Lower leg skin (tissue), 4 donors: ENCODE data around the gene CFD. TPM values are rescaled to one million over a fixed set of nuclear protein-coding genes. Genes with fewer than 3 reads are reported as not detected.
A peak's percentile ranks its signal among the peaks of the same experiment; 100 is the strongest.

Experiments used
- DNase-seq, 2 donors: peaks; one replicate each; pipeline ENCODE4 v3.0.0-alpha.2; 2019; ENCODE audit warnings: low spot score in 2 of 2
- H3K4me3 ChIP-seq: fragments of 200-600 bp; sonication (generic); 2 replicates; pipeline ENCODE4 v1.5.1; 2017; ENCODE audit warnings: mild to moderate bottlenecking, low read depth; ENCODE audit not compliant: poor library complexity, severe bottlenecking
- POLR2A ChIP-seq, 2 donors: fragments of 450-650 bp; IDR thresholded peaks; one replicate each; pipeline ENCODE4 v1.6.1; 2016 to 2017; ENCODE audit warnings: antibody characterized with exemption in 2 of 2, mild to moderate bottlenecking in 1 of 2, moderate library complexity in 1 of 2
- WGBS, 2 donors: methylation state at CpG; one replicate each; pipeline ENCODE4 v1.1.5; 2018; 5-methylcytosine and 5-hydroxymethylcytosine counted together
- intact Hi-C: fragments of 100-400 bp; cut with DNase I; formaldehyde crosslinking; loops from one replicate; pipeline ENCODE4 v1.15.0; 2023; ENCODE audit warnings: low total_unique reads
- total RNA-seq, 4 donors: library from RNA; depleted of rRNA; stranded (reverse); fragments of >200 nt; gene quantifications; one replicate each; pipeline ENCODE4 v1.1.0, GENCODE V29; 2016
- TF ChIP-seq, protein P1 (sequence below), 3 donors: fragments of 450-650 bp; IDR thresholded peaks; one replicate each; pipeline ENCODE4 v1.5.1; 2016; ENCODE audit warnings: antibody characterized with exemption in 3 of 3, mild to moderate bottlenecking in 3 of 3, moderate library complexity in 2 of 3

Gene CFD
- total RNA-seq, 4 donors from 2014 or later = 263 to 871 (median 364) TPM

GRCh38 chr19:869245-870177 lies 10.0 kb downstream of the CFD start:
- intact Hi-C loops = no loop called here
- 43 to 47% methylated on average over 29 of the region's 29 CpGs for WGBS, 2 donors
- H3K4me3 ChIP-seq = no peak overlapping the region
- DNase-seq = peak; percentile 75 to 95
- TF ChIP-seq, protein P1, sequence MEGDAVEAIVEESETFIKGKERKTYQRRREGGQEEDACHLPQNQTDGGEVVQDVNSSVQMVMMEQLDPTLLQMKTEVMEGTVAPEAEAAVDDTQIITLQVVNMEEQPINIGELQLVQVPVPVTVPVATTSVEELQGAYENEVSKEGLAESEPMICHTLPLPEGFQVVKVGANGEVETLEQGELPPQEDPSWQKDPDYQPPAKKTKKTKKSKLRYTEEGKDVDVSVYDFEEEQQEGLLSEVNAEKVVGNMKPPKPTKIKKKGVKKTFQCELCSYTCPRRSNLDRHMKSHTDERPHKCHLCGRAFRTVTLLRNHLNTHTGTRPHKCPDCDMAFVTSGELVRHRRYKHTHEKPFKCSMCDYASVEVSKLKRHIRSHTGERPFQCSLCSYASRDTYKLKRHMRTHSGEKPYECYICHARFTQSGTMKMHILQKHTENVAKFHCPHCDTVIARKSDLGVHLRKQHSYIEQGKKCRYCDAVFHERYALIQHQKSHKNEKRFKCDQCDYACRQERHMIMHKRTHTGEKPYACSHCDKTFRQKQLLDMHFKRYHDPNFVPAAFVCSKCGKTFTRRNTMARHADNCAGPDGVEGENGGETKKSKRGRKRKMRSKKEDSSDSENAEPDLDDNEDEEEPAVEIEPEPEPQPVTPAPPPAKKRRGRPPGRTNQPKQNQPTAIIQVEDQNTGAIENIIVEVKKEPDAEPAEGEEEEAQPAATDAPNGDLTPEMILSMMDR (IDR thresholded peaks at IDR 0.05) = no peak
- no peak for TF ChIP-seq POLR2A (IDR thresholded peaks at IDR 0.05)

DNA sequence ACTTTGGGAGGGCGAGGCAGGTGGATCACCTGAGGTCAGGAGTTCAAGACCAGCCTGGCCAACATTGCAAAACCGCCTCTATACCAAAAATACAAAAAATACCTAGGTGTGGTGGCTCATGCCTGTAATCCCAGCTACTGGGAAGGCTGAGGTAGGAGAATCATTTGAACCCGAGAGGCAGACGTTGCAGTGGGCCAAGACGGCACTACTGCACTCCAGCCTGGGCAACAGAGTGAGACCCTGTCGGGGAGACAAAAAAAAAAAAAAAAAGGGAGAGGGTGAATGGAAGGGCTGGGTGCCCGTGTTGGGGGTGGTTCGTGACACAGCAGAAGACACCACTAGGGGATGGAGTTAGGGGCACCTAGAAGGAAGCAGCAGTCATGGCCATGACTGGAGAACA lies 10.8 kb downstream of the CFD start:
- intact Hi-C loops = no loop called here
- DNase-seq = no peak
- WGBS, 2 donors = 88 to 91% methylated on average over 8 of the region's 8 CpGs
- TF ChIP-seq POLR2A (IDR thresholded peaks at IDR 0.05) = no peak
- no peak overlapping the region for H3K4me3 ChIP-seq

GRCh38 chr19:870963-871401 lies 11.5 kb downstream of the CFD start:
- intact Hi-C loops = no loop called here
- no peak for TF ChIP-seq POLR2A (IDR thresholded peaks at IDR 0.05)
- TF ChIP-seq, protein P1 (IDR thresholded peaks at IDR 0.05) = no peak
- H3K4me3 ChIP-seq = no peak overlapping the region
- WGBS, 2 donors = 79 to 89% methylated on average over 12 to 18 of the region's 28 CpGs
- no peak for DNase-seq

GRCh38 chr19:871446-872265 lies 12.2 kb downstream of the CFD start:
- no peak for DNase-seq
- intact Hi-C loops = no loop called here
- 85 to 90% methylated on average over 22 to 23 of the region's 33 CpGs for WGBS, 2 donors
- no peak overlapping the region for H3K4me3 ChIP-seq
- TF ChIP-seq, protein P1 (IDR thresholded peaks at IDR 0.05) = no peak
- no peak for TF ChIP-seq POLR2A (IDR thresholded peaks at IDR 0.05)

DNA sequence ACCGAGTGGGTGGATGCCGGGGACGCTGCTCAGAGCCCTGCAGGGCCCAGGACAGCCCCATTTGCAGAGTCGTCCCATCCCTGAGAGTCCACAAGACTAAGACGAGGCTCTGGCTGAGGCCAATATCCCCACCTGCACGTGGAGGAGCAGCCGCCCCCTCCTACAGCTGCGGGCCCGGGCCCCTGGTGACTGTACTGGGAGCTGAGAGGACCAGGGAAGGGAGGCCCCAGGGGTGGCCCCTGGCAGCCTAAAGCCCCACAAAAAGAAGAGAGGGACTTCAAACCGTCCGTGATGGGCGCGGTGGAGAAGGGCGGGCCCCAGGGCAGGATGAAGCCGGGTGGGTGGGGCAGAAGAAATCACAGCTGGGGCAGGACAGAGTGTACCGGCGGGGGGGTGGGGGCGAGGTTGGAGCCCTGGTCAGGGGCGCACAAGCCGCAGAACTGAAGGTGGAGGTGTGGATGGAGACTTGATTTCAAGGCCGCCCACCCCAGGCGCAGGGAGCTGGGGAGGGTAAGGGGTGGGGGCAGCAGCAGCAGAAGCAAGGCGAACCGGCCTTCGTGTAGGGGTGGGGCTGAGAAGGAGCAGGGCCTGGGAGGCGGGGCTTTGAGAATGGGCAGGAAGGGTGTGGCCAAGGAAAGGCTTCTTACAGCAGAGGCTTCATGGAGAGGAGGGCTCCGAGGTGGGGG lies 12.9 kb downstream of the CFD start:
- WGBS, 2 donors = 51 to 59% methylated on average over 23 to 26 of the region's 27 CpGs
- no peak overlapping the region for H3K4me3 ChIP-seq
- intact Hi-C loops = no loop called here
- peak; percentile 71 to 93 for DNase-seq
- TF ChIP-seq POLR2A (IDR thresholded peaks at IDR 0.05) = no peak
- TF ChIP-seq, protein P1 (IDR thresholded peaks at IDR 0.05) = no peak
